DOHH2 (cell line): ENCODE data around the gene ZMYM2.

Source experiments
- CTCF ChIP-seq: fragments of 200-600 bp; sonication (generic); IDR thresholded peaks from one replicate; pipeline ENCODE4 v1.5.1; 2014; ENCODE audit warnings: antibody characterized with exemption, mild to moderate bottlenecking, low read depth, low read length; ENCODE audit not compliant: poor library complexity, severe bottlenecking
- EZH2phosphoT487 ChIP-seq: fragments of 200-600 bp; sonication (generic); IDR thresholded peaks from 2 replicates; pipeline ENCODE4 v1.6.1; 2017; ENCODE audit warnings: borderline replicate concordance, mild to moderate bottlenecking, antibody characterized with exemption, low read length, moderate library complexity, mixed read lengths

- TF ChIP-seq CTCF (no peak), EZH2phosphoT487 (no peak)
These were observed 33.0 kb downstream of the ZMYM2 start for GRCh38 chr13:19991531-19991930.
